ENCODE data around the gene NR1D1. TPM values are rescaled to one million over a fixed set of nuclear protein-coding genes. Genes with fewer than 3 reads are reported as not detected.
A peak's percentile ranks its signal among the peaks of the same experiment; 100 is the strongest.

Gene NR1D1
- total and polyA plus RNA-seq, 2 of the 13 experiments (the other 11 are each of a cell fraction or from before 2014, with no cell fraction given): 2.1 to 2.7 TPM

GRCh38 chr17:40100669-40101366 lies 429 bp upstream of the NR1D1 start (continued):
- no peak; the same call in 1 of the 2 replicates for TF ChIP-seq TRAFD1 (CRISPR knock-in tag; IDR thresholded peaks at IDR 0.05; ENCODE audit: borderline replicate concordance)
- no peak for TF ChIP-seq CEBPZ (IDR thresholded peaks at IDR 0.05; ENCODE audit: low read length)
- TF ChIP-seq PRDM10 (CRISPR knock-in tag; IDR thresholded peaks at IDR 0.05; ENCODE audit: low read depth): no peak
- peak; percentile 73; the same call in 1 of the 2 replicates for TF ChIP-seq CHCHD3 (CRISPR knock-in tag; IDR thresholded peaks at IDR 0.05)
- TF ChIP-seq HNF1A (IDR thresholded peaks at IDR 0.05; ENCODE audit: low read depth): peak; percentile 9
- TF ChIP-seq HNF1A (CRISPR knock-in tag; IDR thresholded peaks at IDR 0.05; ENCODE audit: borderline replicate concordance): peak; percentile 93
- TF ChIP-seq ZBTB37 (CRISPR knock-in tag; IDR thresholded peaks at IDR 0.05): peak; percentile 92; the same call in 1 of the 2 replicates
- peak; percentile 99 for TF ChIP-seq MEIS1 (CRISPR knock-in tag; IDR thresholded peaks at IDR 0.05; ENCODE audit: borderline replicate concordance)
- no peak for TF ChIP-seq RBM22 (optimal IDR thresholded peaks at IDR 0.05; ENCODE audit: low read length)
- peak; percentile 53; the same call in 1 of the 2 replicates for TF ChIP-seq POGZ (CRISPR knock-in tag; IDR thresholded peaks at IDR 0.05)
